Activated CD8-positive, alpha-beta T cell treated with anti-CD3 and anti-CD28 coated beads, Interleukin-2, amount 10 ng/mL, durations not matched to agents 7 days and 5 days (primary cell): Measurements from ENCODE around the gene ZFHX2. TPM values are rescaled to one million over a fixed set of nuclear protein-coding genes. Genes with fewer than 3 reads are reported as not detected.

ENCODE experiments used
- ATAC-seq: fragments of 150-1000 bp; cut with Tn5 transposase; one replicate; pipeline ENCODE4 v1.10.0; 2021; ENCODE audit warnings: moderate library complexity
- CTCF ChIA-PET: fragments of 350-600 bp; sonication (Branson Sonifier 250); formaldehyde crosslinking; loops from one replicate; lab custom pipeline; 2021; ENCODE audit warnings: antibody characterized with exemption; lab: Charles Lee
- POLR2A ChIA-PET: fragments of 350-600 bp; sonication (Branson Sonifier 250); formaldehyde crosslinking; loops from one replicate; lab custom pipeline; 2021; ENCODE audit warnings: antibody characterized with exemption; lab: Charles Lee
- DNase-seq: peaks from one replicate; pipeline ENCODE4 v3.0.0-alpha.2; 2020
- H3K27ac Mint-ChIP-seq: one replicate; pipeline ENCODE4 v1.8.0; 2021; ENCODE audit warnings: mild to moderate bottlenecking, mixed read lengths
- H3K27me3 Mint-ChIP-seq: one replicate; pipeline ENCODE4 v1.8.0; 2021; ENCODE audit warnings: low read depth, mixed read lengths
- H3K36me3 Mint-ChIP-seq: one replicate; pipeline ENCODE4 v1.8.0; 2021; ENCODE audit warnings: low read depth, mixed read lengths
- H3K4me1 Mint-ChIP-seq: one replicate; pipeline ENCODE4 v1.8.0; 2021; ENCODE audit warnings: low read depth, mixed read lengths
- H3K4me3 Mint-ChIP-seq: one replicate; pipeline ENCODE4 v1.8.0; 2021; ENCODE audit warnings: mild to moderate bottlenecking, mixed read lengths
- H3K9me3 Mint-ChIP-seq: one replicate; pipeline ENCODE4 v1.8.0; 2022; ENCODE audit warnings: mixed read lengths; ENCODE audit not compliant: insufficient read depth
- total RNA-seq, 2 experiments: library from RNA; stranded (reverse); gene quantifications; one replicate each; pipeline ENCODE4 v1.2.3, GENCODE V29; 2021

Gene ZFHX2
- total RNA-seq, 2 experiments from 2014 or later = 0.90 to 1.5 TPM

DNA sequence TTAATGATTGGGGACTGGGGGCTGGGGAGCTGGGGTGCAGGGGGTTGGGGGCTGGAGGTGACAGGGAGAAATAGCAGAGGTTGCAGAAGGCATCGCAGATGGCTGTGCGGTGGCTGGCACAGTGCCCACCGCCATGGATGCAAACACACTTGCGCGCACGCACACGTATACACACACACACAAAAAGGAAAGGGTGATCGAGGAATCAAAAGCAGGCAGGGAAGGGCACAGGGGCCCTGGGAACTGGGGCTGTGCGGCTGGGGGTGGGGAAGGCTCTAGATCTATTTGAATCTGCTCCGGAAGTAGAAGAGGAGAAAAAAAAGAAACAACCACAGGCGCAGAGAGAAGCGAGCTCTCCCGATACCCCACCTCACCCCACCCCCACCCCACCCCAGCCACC, 39.4 kb downstream of the ZFHX2 start:
- Mint-ChIP-seq H3K4me3 (peak overlapping the region; percentile 61), H3K36me3 (no peaks in the 10 kb centered on the region), H3K27ac (peak overlapping the region; percentile 81), H3K9me3 (no peaks in the 10 kb centered on the region), H3K27me3 (no peaks in the 10 kb centered on the region), H3K4me1 (peaks cover 9% of the 10 kb centered on the region)
- POLR2A ChIA-PET = no interaction called here
- no peak for ATAC-seq
- CTCF ChIA-PET = interaction anchor here (1.1 to 1.3 kb wide), 2 partner anchors 27 to 44 kb away, joined by 3 read pairs; no protein-coding TSS in a partner anchor
- DNase-seq = no peak

DNA sequence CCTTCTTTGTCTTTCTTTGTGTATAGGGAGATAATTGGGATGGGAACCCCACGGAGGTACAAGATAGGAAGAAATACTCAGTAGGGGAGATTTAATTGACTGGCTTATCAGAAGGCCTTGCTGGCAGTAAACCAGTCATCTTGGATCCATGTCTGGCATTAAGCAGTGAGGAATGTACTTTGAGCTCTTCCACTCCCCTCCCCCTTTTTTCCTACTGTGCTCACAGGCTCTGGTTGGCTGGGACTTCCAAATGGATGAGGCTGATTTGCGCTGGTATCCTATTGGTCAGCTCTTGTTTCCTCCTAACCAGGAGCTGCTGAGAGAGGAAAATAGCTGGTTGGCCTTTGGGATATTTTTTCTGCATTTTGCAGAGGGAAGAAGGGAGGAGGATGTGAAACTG, 57.3 kb downstream of the ZFHX2 start:
- Mint-ChIP-seq H3K4me1 (no peaks in the 10 kb centered on the region), H3K4me3 (no peak overlapping the region), H3K9me3 (no peaks in the 10 kb centered on the region), H3K27ac (peak overlapping the region; percentile 11), H3K36me3 (no peaks in the 10 kb centered on the region), H3K27me3 (no peaks in the 10 kb centered on the region)
- ATAC-seq (no peak), DNase-seq (no peak)
- POLR2A ChIA-PET = no interaction called here
- CTCF ChIA-PET = no interaction called here

DNA sequence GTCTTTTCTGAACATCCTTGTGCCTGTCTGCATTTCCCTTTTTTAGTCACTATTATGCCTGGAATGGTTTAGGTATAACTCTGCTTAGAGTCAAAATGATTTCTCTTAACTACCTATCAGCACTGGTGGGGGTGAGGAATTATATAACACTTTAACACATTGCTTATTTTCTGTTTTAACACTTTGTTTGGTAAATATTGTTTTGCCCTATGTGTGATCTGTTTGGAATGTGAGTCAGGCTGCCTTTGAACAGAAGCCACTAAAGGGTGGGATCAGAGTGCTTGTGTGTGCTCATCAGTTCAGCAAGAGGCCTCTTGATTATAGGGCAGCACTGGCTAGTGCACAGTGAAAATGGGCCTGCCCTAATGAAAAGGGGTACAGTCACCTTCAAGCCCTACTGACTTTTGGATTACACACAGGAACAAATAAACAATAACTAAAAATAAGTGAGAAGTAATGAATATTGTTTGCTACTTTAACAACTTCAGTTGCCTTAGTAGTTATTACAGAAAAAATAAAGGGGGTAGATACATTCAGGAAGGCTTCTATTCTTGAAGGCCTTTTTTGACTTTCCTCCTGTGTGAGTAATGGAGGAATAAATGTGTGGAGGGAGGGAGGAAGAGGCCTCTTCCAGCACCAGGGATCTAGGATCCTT, 58.8 kb downstream of the ZFHX2 start:
- DNase-seq = no peak
- H3K4me1 Mint-ChIP-seq = no peaks in the 10 kb centered on the region
- no peaks in the 10 kb centered on the region for H3K36me3 Mint-ChIP-seq
- ChIA-PET CTCF (interaction anchor here (1.0 kb wide), 1 partner anchor 46 kb away, joined by 3 read pairs; no protein-coding TSS in a partner anchor), POLR2A (no interaction called here)
- no peak overlapping the region for H3K27ac Mint-ChIP-seq
- no peak overlapping the region for H3K4me3 Mint-ChIP-seq
- no peaks in the 10 kb centered on the region for H3K27me3 Mint-ChIP-seq
- no peak for ATAC-seq
- no peaks in the 10 kb centered on the region for H3K9me3 Mint-ChIP-seq

DNA sequence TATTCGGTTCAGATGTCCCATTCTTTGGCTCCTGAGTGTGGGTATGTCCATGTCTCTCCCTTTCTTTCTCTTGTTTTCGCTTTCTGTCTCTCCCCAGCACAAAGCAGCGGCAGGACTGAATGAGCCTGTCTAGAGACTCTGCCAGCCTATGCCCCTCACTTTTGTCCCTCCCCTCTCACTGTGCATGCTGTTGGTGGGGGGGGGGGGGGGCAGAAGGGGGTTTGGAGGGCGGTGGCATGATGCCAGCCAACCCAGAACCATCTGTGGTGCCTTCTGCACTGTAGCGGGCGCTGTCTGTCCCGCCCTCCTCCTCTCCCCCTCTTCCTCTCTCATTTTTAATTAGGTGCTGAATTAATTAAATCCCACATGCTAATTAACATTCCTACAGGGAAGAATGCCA, 64.3 kb downstream of the ZFHX2 start:
- POLR2A ChIA-PET = no interaction called here
- CTCF ChIA-PET = interaction anchor here (13.7 kb wide), 1 partner anchor 72 kb away, joined by 266 read pairs; the partner anchor contains the start of gene THTPA

DNA sequence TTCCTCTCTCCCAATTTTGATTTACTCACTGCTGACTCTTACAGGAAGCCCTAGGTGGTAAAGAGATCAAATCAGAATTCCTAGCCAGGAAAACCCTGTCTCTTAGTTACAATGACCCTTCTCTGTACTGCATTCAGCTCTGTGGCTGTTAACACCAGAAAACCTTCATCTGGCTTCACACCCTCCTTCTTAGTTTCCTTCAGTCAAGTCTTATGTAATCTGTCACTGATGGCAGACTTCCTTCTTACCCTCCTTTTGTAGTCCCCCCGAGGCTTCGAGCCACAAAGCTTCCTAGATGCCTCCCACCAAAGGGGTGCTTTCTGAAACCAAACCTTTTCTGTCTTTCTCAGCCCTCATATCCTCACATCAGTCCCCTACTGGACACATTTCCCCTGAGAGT, 65.5 kb downstream of the ZFHX2 start:
- Mint-ChIP-seq H3K27ac (no peak overlapping the region), H3K27me3 (no peaks in the 10 kb centered on the region), H3K9me3 (no peaks in the 10 kb centered on the region), H3K4me1 (peaks cover 4% of the 10 kb centered on the region), H3K4me3 (no peak overlapping the region), H3K36me3 (no peaks in the 10 kb centered on the region)
- DNase-seq = no peak
- ChIA-PET POLR2A (interaction anchor here (0.5 kb wide), 1 partner anchor 16 kb away, joined by 3 read pairs; the partner anchor contains the start of gene NGDN), CTCF (interaction anchor here (2.2 to 13.7 kb wide), 2 partner anchors 66 to 73 kb away, joined by 4 to 266 read pairs; partner anchors contain the start of genes THTPA and ZFHX2)
- no peak for ATAC-seq

More for the DNA sequence above, 64.3 kb downstream of the ZFHX2 start:
- H3K27ac Mint-ChIP-seq = no peak overlapping the region
- H3K4me1 Mint-ChIP-seq = peaks cover 4% of the 10 kb centered on the region
- ATAC-seq = no peak
- no peaks in the 10 kb centered on the region for H3K9me3 Mint-ChIP-seq
- no peaks in the 10 kb centered on the region for H3K27me3 Mint-ChIP-seq
- no peaks in the 10 kb centered on the region for H3K36me3 Mint-ChIP-seq
- H3K4me3 Mint-ChIP-seq = no peak overlapping the region
- DNase-seq = no peak

DNA sequence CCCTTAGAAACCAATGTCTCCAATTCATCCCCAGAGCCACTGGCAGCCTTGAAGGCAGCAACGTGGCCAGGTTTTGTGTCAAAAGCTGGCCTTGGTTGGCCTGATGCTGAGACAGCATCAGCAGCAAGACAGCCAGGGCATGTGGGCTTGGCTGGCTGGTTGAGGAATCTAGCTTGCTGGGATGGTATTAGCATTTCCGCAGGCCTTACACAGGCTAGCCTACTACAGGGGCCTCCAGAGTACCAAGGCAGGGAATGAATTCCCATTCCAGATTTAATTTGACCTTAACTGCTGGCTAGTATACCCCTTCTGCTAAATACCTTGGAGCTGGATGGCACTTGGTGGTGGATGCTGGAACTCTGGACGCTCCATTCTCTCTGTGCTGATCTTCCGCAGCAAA, 66.2 kb downstream of the ZFHX2 start:
- peaks cover 4% of the 10 kb centered on the region for H3K4me1 Mint-ChIP-seq
- H3K27me3 Mint-ChIP-seq = no peaks in the 10 kb centered on the region
- ChIA-PET POLR2A (no interaction called here), CTCF (interaction anchor here (0.9 to 13.7 kb wide), 5 partner anchors 27 to 147 kb away, joined by 3 to 266 read pairs (median 4); partner anchors contain the start of genes THTPA and ZFHX2)
- no peaks in the 10 kb centered on the region for H3K36me3 Mint-ChIP-seq
- H3K27ac Mint-ChIP-seq = no peak overlapping the region
- no peak overlapping the region for H3K4me3 Mint-ChIP-seq
- ATAC-seq (no peak), DNase-seq (no peak)
- H3K9me3 Mint-ChIP-seq = no peaks in the 10 kb centered on the region

DNA sequence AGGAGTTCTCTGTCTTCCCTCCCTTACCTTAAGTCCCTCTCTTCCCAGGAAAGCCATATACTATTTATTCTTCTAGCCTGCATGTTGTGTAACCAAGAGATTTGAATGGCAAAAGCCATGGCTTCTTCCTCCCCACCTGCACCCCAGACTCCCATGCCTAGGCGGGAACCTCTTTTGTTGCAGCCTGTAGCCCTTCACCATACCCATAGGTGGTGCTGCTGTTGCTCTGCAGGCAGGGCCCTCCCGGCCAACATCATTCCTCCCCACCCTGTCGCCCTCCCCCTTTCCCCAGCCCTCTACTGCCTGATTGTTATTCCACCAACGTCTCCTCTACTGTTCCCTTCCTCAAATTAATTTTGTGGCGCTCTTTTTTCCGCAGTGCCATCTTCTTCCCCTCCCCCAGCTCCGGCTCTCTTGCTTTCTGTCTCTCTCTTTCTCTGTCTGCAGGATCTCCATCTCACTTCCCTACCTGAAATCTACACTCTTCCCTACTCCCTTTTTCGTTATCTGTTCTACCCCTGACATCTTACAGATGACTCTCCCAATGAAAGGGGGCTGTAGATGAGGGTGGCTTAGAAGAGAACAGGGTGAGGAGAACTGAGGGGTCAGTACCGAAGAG, 68.2 kb downstream of the ZFHX2 start:
- ChIA-PET CTCF (interaction anchor here (0.7 to 13.7 kb wide), 5 partner anchors 13 to 163 kb away, joined by 3 to 266 read pairs (median 9); partner anchors contain the start of gene THTPA), POLR2A (no interaction called here)
- no peak overlapping the region for H3K4me3 Mint-ChIP-seq
- peaks cover 2% of the 10 kb centered on the region for H3K36me3 Mint-ChIP-seq
- peak; percentile 64 for ATAC-seq
- no peaks in the 10 kb centered on the region for H3K27me3 Mint-ChIP-seq
- H3K4me1 Mint-ChIP-seq = peaks cover 4% of the 10 kb centered on the region
- H3K27ac Mint-ChIP-seq = no peak overlapping the region
- no peaks in the 10 kb centered on the region for H3K9me3 Mint-ChIP-seq
- peak; percentile 24 for DNase-seq

DNA sequence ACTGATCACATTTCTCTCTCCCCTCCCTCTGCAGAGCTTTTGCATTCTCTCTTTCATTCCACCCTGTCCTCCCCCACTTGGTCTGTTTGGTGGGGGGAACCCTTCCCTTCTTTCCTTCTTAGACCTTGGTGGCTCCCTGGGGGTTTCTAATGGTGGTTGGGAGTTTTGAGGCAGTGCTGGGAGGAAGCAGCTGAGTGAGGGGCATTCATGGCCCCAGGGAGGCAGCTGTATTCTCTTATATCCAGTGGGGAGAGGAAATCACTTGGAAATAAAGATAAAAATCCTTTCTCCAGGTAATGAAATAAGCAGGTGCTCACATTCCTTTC, 68.8 kb downstream of the ZFHX2 start:
- CTCF ChIA-PET = interaction anchor here (0.7 to 13.7 kb wide), 4 partner anchors 13 to 162 kb away, joined by 3 to 266 read pairs (median 6); partner anchors contain the start of gene THTPA
- Mint-ChIP-seq H3K4me1 (peaks cover 4% of the 10 kb centered on the region), H3K27ac (no peak overlapping the region), H3K9me3 (no peaks in the 10 kb centered on the region), H3K4me3 (no peak overlapping the region), H3K27me3 (no peaks in the 10 kb centered on the region), H3K36me3 (peaks cover 6% of the 10 kb centered on the region)
- POLR2A ChIA-PET = no interaction called here
- ATAC-seq (no peak), DNase-seq (no peak)

DNA sequence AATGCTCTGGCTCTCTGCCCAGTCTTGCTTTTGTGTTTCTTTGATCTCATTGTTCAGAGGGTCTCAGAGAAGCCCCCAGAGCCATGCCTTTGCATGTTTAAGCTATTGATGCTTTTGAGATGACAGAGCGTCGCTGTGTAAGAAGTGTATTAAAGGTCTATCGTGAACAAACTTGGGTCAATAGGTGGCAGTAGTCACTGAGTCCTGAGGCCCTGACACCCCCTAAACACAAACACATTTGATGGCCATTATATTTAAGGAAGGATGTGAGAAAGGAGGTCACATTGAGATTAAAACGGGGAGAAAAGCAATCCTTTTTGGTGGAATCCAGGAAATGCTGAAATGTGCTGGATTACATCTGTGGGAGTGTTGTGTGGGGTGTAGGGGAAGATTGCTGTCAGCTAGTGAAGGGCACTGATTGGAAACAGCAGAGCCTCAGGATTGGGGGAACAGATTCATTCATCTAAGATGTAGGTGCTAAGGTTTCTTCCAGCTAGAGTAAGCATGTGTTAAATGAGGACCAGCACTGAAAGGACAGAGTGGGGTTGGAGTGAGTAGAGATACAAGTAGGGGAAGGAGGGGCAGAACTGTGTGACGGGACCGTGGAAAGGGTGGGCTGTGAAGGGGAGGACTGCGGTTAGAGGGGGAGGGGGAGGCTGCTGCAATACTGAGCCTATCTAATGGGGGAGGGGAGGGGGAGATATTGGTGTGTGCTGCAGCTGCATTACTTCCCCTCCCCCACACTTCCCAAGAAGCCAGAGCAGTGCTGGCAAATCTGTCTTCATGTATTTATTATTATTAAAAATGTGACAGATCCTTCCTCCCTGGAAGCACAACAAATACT, 69.4 kb downstream of the ZFHX2 start:
- ATAC-seq = no peak
- no peak overlapping the region for H3K4me3 Mint-ChIP-seq
- no peaks in the 10 kb centered on the region for H3K9me3 Mint-ChIP-seq
- H3K36me3 Mint-ChIP-seq = peaks cover 11% of the 10 kb centered on the region
- H3K4me1 Mint-ChIP-seq = peaks cover 4% of the 10 kb centered on the region
- POLR2A ChIA-PET = no interaction called here
- CTCF ChIA-PET = interaction anchor here (0.7 to 13.7 kb wide), 5 partner anchors 12 to 161 kb away, joined by 3 to 266 read pairs (median 3); partner anchors contain the start of gene THTPA
- no peak for DNase-seq
- H3K27me3 Mint-ChIP-seq = no peaks in the 10 kb centered on the region
- H3K27ac Mint-ChIP-seq = no peak overlapping the region

DNA sequence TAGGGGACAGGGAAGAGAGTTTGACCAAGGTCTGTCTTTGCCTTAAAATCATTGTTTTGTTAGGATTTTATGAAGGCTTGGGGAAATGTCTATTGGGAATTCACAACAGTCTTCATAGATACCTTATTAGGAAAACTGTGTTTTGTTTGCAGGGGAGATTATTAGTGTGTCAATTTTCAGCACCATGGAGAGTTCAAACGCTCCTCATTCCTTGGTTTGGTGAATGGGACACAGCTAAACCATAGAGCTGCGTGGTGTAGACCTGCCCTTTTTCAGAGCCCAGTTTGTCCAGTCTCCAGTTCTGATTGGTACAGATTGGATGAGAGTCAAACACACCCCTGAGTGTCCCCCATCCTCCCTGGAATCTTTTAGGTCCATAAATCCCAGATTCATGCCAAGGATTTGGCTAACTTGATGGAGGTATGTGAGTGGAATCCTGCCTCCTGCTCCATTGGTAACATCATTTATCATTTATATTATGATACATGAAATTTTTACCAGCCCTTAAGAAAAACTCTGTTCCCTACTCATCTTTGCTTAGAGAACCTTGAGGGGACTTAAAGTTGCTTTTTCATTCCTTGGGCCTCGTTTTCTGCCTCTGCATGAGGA, 70.1 kb downstream of the ZFHX2 start:
- ChIA-PET POLR2A (no interaction called here), CTCF (interaction anchor here (1.2 to 13.7 kb wide), 3 partner anchors 11 to 77 kb away, joined by 3 to 266 read pairs (median 9); partner anchors contain the start of gene THTPA)
- Mint-ChIP-seq H3K9me3 (no peaks in the 10 kb centered on the region), H3K27me3 (no peaks in the 10 kb centered on the region), H3K27ac (no peak overlapping the region), H3K36me3 (peaks cover 18% of the 10 kb centered on the region), H3K4me1 (peaks cover 4% of the 10 kb centered on the region), H3K4me3 (no peak overlapping the region)
- DNase-seq = no peak
- no peak for ATAC-seq
